Measurements from ENCODE around the gene LRRC31.

DNA sequence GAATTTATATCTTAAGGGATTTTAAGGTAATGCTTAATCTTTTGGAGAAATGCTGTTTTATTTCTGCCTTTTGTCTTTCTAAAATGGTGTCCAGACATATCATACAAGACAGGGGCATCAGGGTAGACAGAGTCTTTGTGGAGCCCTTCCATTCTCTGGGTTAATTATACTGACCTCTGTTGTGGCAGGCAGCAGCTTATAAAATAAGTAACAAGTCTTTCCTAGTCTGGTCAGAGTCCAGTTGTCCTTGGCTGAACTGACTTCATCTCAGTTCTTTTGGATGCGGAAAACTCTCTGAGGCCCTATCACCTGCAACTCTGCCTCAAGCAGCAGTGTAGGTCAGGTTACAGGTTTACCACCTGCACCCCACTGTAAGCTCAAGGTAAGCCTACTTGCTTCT is 77.4 kb downstream of the LRRC31 start:
- no peak for TF ChIP-seq BHLHE40 (IDR thresholded peaks at IDR 0.05; ENCODE audit: borderline replicate concordance)
- no peak for TF ChIP-seq ELF4 (IDR thresholded peaks at IDR 0.05)
- TF ChIP-seq, protein P1, sequence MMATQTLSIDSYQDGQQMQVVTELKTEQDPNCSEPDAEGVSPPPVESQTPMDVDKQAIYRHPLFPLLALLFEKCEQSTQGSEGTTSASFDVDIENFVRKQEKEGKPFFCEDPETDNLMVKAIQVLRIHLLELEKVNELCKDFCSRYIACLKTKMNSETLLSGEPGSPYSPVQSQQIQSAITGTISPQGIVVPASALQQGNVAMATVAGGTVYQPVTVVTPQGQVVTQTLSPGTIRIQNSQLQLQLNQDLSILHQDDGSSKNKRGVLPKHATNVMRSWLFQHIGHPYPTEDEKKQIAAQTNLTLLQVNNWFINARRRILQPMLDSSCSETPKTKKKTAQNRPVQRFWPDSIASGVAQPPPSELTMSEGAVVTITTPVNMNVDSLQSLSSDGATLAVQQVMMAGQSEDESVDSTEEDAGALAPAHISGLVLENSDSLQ (IDR thresholded peaks at IDR 0.05) = no peak

Data from HEK293T (cell line).